Adipocyte (in vitro differentiated cells): ENCODE data around the gene HAUS1.

Experiments used
- DNase-seq: peaks from one replicate; pipeline ENCODE4 v3.0.0-alpha.2; 2015; ENCODE audit warnings: low read depth
- H3K27me3 ChIP-seq: replicated peaks from 2 replicates; pipeline ENCODE4 v1.7.0; 2013; ENCODE audit warnings: mild to moderate bottlenecking, low read length, moderate library complexity; ENCODE audit not compliant: control insufficient read depth, insufficient read depth
- H3K36me3 ChIP-seq: 2 replicates; pipeline ENCODE4 v1.7.0; 2013; ENCODE audit warnings: low read length, mild to moderate bottlenecking, moderate library complexity; ENCODE audit not compliant: control insufficient read depth, insufficient read depth, severe bottlenecking
- H3K4me1 ChIP-seq: 2 replicates; pipeline ENCODE4 v1.7.0; 2013; ENCODE audit warnings: mild to moderate bottlenecking, low read length, moderate library complexity; ENCODE audit not compliant: control insufficient read depth, insufficient read depth
- H3K4me3 ChIP-seq: 2 replicates; pipeline ENCODE4 v1.7.0; 2013; ENCODE audit warnings: mild to moderate bottlenecking, low read length, moderate library complexity
- H3K9ac ChIP-seq: 2 replicates; pipeline ENCODE4 v1.7.0; 2013; ENCODE audit warnings: mild to moderate bottlenecking, low read length, moderate library complexity
- H3K9me3 ChIP-seq: 2 replicates; pipeline ENCODE4 v1.7.0; 2013; ENCODE audit warnings: mild to moderate bottlenecking, low read length, moderate library complexity; ENCODE audit not compliant: control insufficient read depth

Gene HAUS1

GRCh38 chr18:46133534-46133933 is 29.3 kb downstream of the HAUS1 start:
- no peak for DNase-seq
- peaks cover 14% of the 10 kb centered on the region for H3K36me3 ChIP-seq
- no peaks in the 10 kb centered on the region for H3K9me3 ChIP-seq
- no peak overlapping the region for H3K4me3 ChIP-seq
- H3K4me1 ChIP-seq: peaks cover 5% of the 10 kb centered on the region
- no peaks in the 10 kb centered on the region for H3K27me3 ChIP-seq
- no peak overlapping the region for H3K9ac ChIP-seq

GRCh38 chr18:46134920-46135675 is 30.9 kb downstream of the HAUS1 start:
- H3K4me3 ChIP-seq: no peak overlapping the region

GRCh38 chr18:46140173-46140572 is 36.0 kb downstream of the HAUS1 start:
- H3K27me3 ChIP-seq: no peaks in the 10 kb centered on the region
- no peaks in the 10 kb centered on the region for H3K9me3 ChIP-seq
- H3K9ac ChIP-seq: no peak overlapping the region
- no peaks in the 10 kb centered on the region for H3K36me3 ChIP-seq
- peaks cover under 1% of the 10 kb centered on the region for H3K4me1 ChIP-seq
- no peak overlapping the region for H3K4me3 ChIP-seq
- no peak for DNase-seq

More at GRCh38 chr18:46134920-46135675, 30.9 kb downstream of the HAUS1 start:
- no peaks in the 10 kb centered on the region for H3K27me3 ChIP-seq
- no peak overlapping the region for H3K9ac ChIP-seq
- H3K36me3 ChIP-seq: peaks cover under 1% of the 10 kb centered on the region
- H3K9me3 ChIP-seq: no peaks in the 10 kb centered on the region
- DNase-seq: no peak
- peaks cover 5% of the 10 kb centered on the region for H3K4me1 ChIP-seq

DNA sequence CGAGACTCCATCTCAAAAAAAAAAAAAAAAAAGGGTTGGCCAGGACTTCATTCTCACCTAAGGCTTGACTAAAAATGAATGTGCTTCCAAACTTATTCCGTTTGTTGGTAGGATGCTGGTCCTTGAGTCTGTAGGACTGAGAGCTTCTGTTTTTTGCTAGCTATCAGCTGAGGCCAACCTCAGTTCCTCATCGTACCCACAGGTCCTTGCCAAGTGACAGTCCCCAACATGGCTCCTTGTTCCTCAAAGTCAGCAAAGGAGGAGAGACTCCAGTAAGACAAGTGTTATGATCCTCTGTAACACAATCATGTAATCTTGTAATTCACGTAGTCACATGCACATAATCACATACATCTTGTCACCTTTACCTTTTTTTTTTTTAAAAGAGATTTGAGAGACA is 37.0 kb downstream of the HAUS1 start:
- H3K4me1 ChIP-seq: no peaks in the 10 kb centered on the region

DNA sequence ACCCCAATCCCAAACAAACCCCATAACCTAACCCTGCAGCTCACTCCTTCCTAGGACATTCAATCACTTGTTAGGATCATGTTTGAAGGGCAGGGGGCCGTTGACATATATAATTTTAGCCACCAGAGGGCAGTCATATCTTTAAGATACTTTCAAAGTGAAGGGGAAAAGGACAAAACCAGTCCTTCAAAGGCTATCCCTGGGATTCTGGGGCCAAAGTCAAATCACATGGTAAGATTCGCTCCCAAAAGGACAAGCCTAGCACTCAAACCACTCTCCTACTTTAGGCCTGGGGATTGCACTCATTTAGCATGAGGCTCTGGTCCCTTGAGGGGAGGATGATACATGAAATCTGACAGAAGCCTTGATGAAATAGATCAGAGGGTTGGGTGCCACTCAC is 44.6 kb downstream of the HAUS1 start:
- H3K27me3 ChIP-seq: no peaks in the 10 kb centered on the region
- H3K36me3 ChIP-seq: no peaks in the 10 kb centered on the region
- H3K9ac ChIP-seq: no peak overlapping the region
- peaks cover 32% of the 10 kb centered on the region for H3K4me1 ChIP-seq
- DNase-seq: peak; percentile 87
- H3K9me3 ChIP-seq: no peaks in the 10 kb centered on the region
- no peak overlapping the region for H3K4me3 ChIP-seq

More for the DNA sequence above, 37.0 kb downstream of the HAUS1 start:
- no peak for DNase-seq
- H3K27me3 ChIP-seq: no peaks in the 10 kb centered on the region
- no peak overlapping the region for H3K9ac ChIP-seq
- no peaks in the 10 kb centered on the region for H3K36me3 ChIP-seq
- H3K9me3 ChIP-seq: no peaks in the 10 kb centered on the region
- H3K4me3 ChIP-seq: no peak overlapping the region

DNA sequence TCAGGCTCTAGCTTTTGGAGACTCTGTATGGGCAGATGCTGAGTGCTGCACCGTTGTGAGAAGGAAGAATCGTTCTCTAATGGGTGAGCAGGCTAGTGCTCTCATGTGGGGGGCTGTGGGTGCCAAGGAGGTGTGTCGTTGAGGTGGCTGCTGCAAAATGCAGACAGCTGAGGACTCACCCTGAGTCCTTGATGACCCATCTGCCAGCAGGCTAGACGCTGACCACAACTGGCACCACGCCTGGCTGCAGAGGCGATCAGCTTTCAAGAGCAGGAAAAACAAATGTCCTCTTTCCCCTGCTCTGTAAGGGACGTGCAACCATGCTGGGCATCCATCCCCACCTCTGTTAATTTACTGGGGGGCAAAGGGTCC is 48.2 kb downstream of the HAUS1 start:
- Histone ChIP-seq H3K27me3 (no peaks in the 10 kb centered on the region), H3K4me3 (no peak overlapping the region)
- DNase-seq: peak; percentile 77

GRCh38 chr18:46152808-46153617 is 48.8 kb downstream of the HAUS1 start:
- H3K27me3 ChIP-seq: no peaks in the 10 kb centered on the region
- H3K9me3 ChIP-seq: no peaks in the 10 kb centered on the region
- no peaks in the 10 kb centered on the region for H3K36me3 ChIP-seq
- peaks cover 47% of the 10 kb centered on the region for H3K4me1 ChIP-seq
- H3K9ac ChIP-seq: no peak overlapping the region
- no peak overlapping the region for H3K4me3 ChIP-seq
- DNase-seq: no peak

More for the DNA sequence above, 48.2 kb downstream of the HAUS1 start:
- Histone ChIP-seq H3K4me1 (peaks cover 47% of the 10 kb centered on the region), H3K9ac (no peak overlapping the region), H3K9me3 (no peaks in the 10 kb centered on the region), H3K36me3 (no peaks in the 10 kb centered on the region)

- DNase-seq: peak; percentile 77
- no peaks in the 10 kb centered on the region for H3K27me3 ChIP-seq
- no peak overlapping the region for H3K4me3 ChIP-seq
- peaks cover 30% of the 10 kb centered on the region for H3K4me1 ChIP-seq
- no peaks in the 10 kb centered on the region for H3K36me3 ChIP-seq
- no peaks in the 10 kb centered on the region for H3K9me3 ChIP-seq
- H3K9ac ChIP-seq: no peak overlapping the region
Measured at GRCh38 chr18:46155641-46156051, 51.5 kb downstream of the HAUS1 start.

DNA sequence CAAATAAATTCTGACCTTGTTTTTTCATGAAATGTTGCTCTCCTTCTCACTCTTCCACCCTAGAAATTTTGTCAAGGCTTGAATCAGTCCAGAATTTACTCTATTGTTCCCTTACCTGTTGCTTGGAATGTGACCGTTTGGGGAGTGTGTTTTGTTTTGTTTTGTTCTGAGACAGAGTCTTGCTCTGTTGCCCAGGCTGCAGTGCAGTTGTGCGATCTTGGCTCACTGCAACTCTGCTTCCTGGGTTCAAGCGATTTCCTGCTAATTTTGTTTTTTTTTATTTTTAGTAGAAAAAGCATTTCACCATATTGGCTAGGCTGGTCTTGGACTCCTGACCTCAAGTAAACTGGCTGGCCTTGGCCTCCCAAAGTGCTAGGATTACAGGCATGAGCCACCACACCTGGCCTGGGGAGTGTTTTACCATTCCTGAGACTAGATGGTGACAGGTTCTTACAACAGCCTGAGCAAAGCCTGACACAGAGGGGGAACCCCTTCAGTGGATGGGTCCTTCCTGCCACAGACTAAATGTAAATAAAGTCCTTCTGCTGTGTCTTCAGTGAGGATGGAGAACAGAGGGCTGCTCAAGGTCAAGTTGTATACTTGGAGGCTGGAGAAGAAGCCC is 52.0 kb downstream of the HAUS1 start:
- no peak for DNase-seq
- Histone ChIP-seq H3K27me3 (no peaks in the 10 kb centered on the region), H3K36me3 (no peaks in the 10 kb centered on the region), H3K4me3 (no peak overlapping the region), H3K9me3 (no peaks in the 10 kb centered on the region), H3K4me1 (peaks cover 30% of the 10 kb centered on the region), H3K9ac (no peak overlapping the region)

- Histone ChIP-seq H3K9ac (no peak overlapping the region), H3K36me3 (no peaks in the 10 kb centered on the region), H3K27me3 (no peaks in the 10 kb centered on the region), H3K4me1 (peaks cover 30% of the 10 kb centered on the region), H3K4me3 (no peak overlapping the region), H3K9me3 (no peaks in the 10 kb centered on the region)
- DNase-seq: no peak
Measured at GRCh38 chr18:46156843-46157242, 52.7 kb downstream of the HAUS1 start.

DNA sequence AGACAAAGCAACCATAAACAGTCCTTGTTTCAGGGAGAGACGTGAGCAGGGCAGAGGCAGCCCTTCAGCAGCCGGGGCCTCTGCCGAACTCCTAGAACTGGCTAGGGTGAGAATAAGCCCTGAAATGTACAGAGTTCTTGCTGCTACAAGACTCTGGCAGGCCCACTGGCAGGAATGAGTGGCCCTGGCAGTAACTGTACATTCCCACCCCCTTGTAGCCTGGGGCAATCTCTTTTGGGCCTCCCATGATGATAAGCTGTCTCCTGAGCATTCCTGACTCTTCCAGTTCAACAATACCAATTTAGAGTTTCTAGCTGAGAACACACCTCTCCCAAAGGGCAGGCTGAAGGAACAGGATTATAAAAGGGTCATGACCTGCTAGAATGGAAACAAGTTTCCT is 54.3 kb downstream of the HAUS1 start:
- Histone ChIP-seq H3K9ac (no peak overlapping the region), H3K4me1 (peaks cover 19% of the 10 kb centered on the region), H3K36me3 (no peaks in the 10 kb centered on the region), H3K4me3 (no peak overlapping the region), H3K9me3 (no peaks in the 10 kb centered on the region), H3K27me3 (no peaks in the 10 kb centered on the region)
- peak; percentile 62 for DNase-seq
